ENCODE results near the gene MYBPC1.
"Not testable (repeated sequence)": the region's sequence is repeated elsewhere in the genome, so short reads cannot be mapped to it uniquely, and the experiment has no call there.

The MYBPC1 gene

GRCh38 chr12:101594700-101595099 is at the start of gene MYBPC1:
Gene MYBPC1 (plus strand): TSS chr12:101594971. CDS start chr12:101595071, 100 bp downstream.
- H3K4me3 ChIP-seq (replicated peaks; ENCODE audit: low read depth, low read length): no peak within 1 kb of the TSS
- no peak for DNase-seq (ENCODE audit: extremely low read depth, low read depth)
- TF ChIP-seq, protein P1, sequence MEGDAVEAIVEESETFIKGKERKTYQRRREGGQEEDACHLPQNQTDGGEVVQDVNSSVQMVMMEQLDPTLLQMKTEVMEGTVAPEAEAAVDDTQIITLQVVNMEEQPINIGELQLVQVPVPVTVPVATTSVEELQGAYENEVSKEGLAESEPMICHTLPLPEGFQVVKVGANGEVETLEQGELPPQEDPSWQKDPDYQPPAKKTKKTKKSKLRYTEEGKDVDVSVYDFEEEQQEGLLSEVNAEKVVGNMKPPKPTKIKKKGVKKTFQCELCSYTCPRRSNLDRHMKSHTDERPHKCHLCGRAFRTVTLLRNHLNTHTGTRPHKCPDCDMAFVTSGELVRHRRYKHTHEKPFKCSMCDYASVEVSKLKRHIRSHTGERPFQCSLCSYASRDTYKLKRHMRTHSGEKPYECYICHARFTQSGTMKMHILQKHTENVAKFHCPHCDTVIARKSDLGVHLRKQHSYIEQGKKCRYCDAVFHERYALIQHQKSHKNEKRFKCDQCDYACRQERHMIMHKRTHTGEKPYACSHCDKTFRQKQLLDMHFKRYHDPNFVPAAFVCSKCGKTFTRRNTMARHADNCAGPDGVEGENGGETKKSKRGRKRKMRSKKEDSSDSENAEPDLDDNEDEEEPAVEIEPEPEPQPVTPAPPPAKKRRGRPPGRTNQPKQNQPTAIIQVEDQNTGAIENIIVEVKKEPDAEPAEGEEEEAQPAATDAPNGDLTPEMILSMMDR (IDR thresholded peaks at IDR 0.05; ENCODE audit: low read depth, low read length, missing control alignments): no peak

- TF ChIP-seq, protein P1 (IDR thresholded peaks at IDR 0.05; ENCODE audit: low read depth, low read length, missing control alignments): no peak
- no peak for DNase-seq (ENCODE audit: extremely low read depth, low read depth)
- no peak overlapping the region for H3K4me3 ChIP-seq (replicated peaks; ENCODE audit: low read depth, low read length)
These were observed 43.2 kb upstream of the MYBPC1 start for GRCh38 chr12:101551362-101552114.

- H3K4me3 ChIP-seq (replicated peaks; ENCODE audit: low read depth, low read length): no peak overlapping the region
- peak; percentile 3 for DNase-seq (ENCODE audit: extremely low read depth, low read depth)
- TF ChIP-seq, protein P1 (IDR thresholded peaks at IDR 0.05; ENCODE audit: low read depth, low read length, missing control alignments): no peak
These were observed 42.5 kb upstream of the MYBPC1 start for GRCh38 chr12:101552277-101552676.

- no peak overlapping the region for H3K4me3 ChIP-seq (replicated peaks; ENCODE audit: low read depth, low read length)
- TF ChIP-seq, protein P1 (IDR thresholded peaks at IDR 0.05; ENCODE audit: low read depth, low read length, missing control alignments): no peak
- no peak for DNase-seq (ENCODE audit: extremely low read depth, low read depth)
These were observed 37.7 kb upstream of the MYBPC1 start for GRCh38 chr12:101557094-101557493.

GRCh38 chr12:101558726-101559125 is 36.0 kb upstream of the MYBPC1 start:
- DNase-seq (ENCODE audit: extremely low read depth, low read depth); H3K4me3 ChIP-seq (replicated peaks; ENCODE audit: low read depth, low read length): not testable (repeated sequence)

DNA sequence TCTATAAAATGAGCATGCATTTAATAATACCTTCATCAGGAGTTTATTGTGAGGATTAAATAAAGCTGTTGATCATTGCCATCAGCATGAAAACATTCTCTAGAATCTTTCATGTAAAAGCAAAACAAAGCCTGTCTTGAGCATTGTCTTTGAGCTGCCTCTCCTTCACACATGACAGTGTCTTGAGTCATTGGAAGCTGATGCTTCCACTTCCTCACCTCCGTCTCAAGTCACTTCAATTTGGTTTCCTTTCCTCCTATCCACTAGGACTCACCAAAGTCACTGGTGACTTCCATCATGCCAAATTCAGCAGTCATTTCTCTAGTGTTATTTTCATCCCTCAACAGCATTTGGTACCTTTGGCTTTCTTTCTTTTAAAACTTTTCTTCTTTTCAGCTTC is 31.6 kb upstream of the MYBPC1 start:
- DNase-seq (ENCODE audit: extremely low read depth, low read depth): no peak
- TF ChIP-seq, protein P1 (IDR thresholded peaks at IDR 0.05; ENCODE audit: low read depth, low read length, missing control alignments): no peak
- no peak overlapping the region for H3K4me3 ChIP-seq (replicated peaks; ENCODE audit: low read depth, low read length)

DNA sequence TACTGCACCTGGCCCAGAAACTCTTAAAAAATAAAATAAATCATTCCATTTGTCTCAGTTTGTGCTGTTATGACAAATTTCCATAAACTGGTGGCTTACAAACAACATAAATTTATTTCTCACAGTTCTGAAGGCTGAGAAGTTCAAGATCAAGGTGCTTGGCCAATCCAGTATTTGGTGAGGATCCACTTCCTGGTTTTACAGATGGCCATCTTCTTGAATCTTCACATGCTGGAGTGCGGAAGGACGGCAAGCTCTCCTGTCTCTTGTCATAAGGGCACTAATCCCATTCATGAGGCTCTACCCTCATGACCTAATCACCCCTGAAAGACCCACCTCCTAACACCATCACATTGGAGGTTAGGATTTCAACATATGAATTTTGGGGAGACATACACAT is 29.9 kb upstream of the MYBPC1 start:
- H3K4me3 ChIP-seq (replicated peaks; ENCODE audit: low read depth, low read length): no peak overlapping the region
- DNase-seq (ENCODE audit: extremely low read depth, low read depth): no peak
- TF ChIP-seq, protein P1 (IDR thresholded peaks at IDR 0.05; ENCODE audit: low read depth, low read length, missing control alignments): no peak
